NT2/D1 (cell line): ENCODE data around the gene S100A9.
"Not testable (repeated sequence)": the region's sequence is repeated elsewhere in the genome, so short reads cannot be mapped to it uniquely, and the experiment has no call there.

Source experiments
- SUZ12 ChIP-seq: IDR thresholded peaks from 2 replicates; pipeline ENCODE4 v1.6.1; 2011; ENCODE audit not compliant: insufficient read length, insufficient read depth; ENCODE audit errors: extremely low read depth
- YY1 ChIP-seq: IDR thresholded peaks from 2 replicates; pipeline ENCODE4 v1.6.1; 2011; ENCODE audit not compliant: insufficient read length, insufficient read depth
- ZNF274 ChIP-seq: IDR thresholded peaks from 2 replicates; pipeline ENCODE4 v1.6.1; 2011; ENCODE audit warnings: mild to moderate bottlenecking, low read depth, low read length

- not testable (repeated sequence) for TF ChIP-seq SUZ12, YY1, ZNF274
Observed at GRCh38 chr1:153318145-153318544, 39.5 kb upstream of the S100A9 start.
